HFFc6 (cell line): ENCODE results near the gene METAP2. TPM values are rescaled to one million over a fixed set of nuclear protein-coding genes. Genes with fewer than 3 reads are reported as not detected.

Experiments used
- DNase-seq: peaks from one replicate; pipeline ENCODE4 v3.0.0-alpha.2; 2018
- H3K27ac Mint-ChIP-seq: 2 replicates; pipeline ENCODE4 v1.8.0; 2020; ENCODE audit warnings: mild to moderate bottlenecking, mixed read lengths
- H3K27me3 Mint-ChIP-seq: 2 replicates; pipeline ENCODE4 v1.8.0; 2021; ENCODE audit warnings: mild to moderate bottlenecking, moderate library complexity, mixed read lengths; ENCODE audit not compliant: insufficient read depth
- H3K36me3 Mint-ChIP-seq: 2 replicates; pipeline ENCODE4 v1.8.0; 2021; ENCODE audit warnings: low read depth, mixed read lengths
- H3K4me1 Mint-ChIP-seq: 2 replicates; pipeline ENCODE4 v1.8.0; 2020; ENCODE audit warnings: low read depth, mixed read lengths
- H3K4me3 Mint-ChIP-seq: 2 replicates; pipeline ENCODE4 v1.8.0; 2020; ENCODE audit warnings: mild to moderate bottlenecking, moderate library complexity, mixed read lengths
- H3K9me3 Mint-ChIP-seq: 2 replicates; pipeline ENCODE4 v1.8.0; 2020; ENCODE audit warnings: mild to moderate bottlenecking, mixed read lengths
- total RNA-seq, 6 experiments: library from RNA; stranded (reverse); fragmentation: NEBNext Ultra II Directional; extraction: Animal tissue kit (Norgen Biotek cat#: 25700); gene quantifications; 2 replicates in 1 of 6; 3 replicates in 5 of 6; pipeline ENCODE4 v1.2.3, GENCODE V29; 2021
- TF ChIP-seq, protein P1 (sequence below): fragments of 200-600 bp; sonication (generic); IDR thresholded peaks from 2 replicates; pipeline ENCODE4 v1.5.0; 2021; ENCODE audit warnings: antibody characterized with exemption, mild to moderate bottlenecking

METAP2 gene
- total RNA-seq, 6 experiments from 2014 or later = 72.3 to 85.8 (median 79.0) TPM

DNA sequence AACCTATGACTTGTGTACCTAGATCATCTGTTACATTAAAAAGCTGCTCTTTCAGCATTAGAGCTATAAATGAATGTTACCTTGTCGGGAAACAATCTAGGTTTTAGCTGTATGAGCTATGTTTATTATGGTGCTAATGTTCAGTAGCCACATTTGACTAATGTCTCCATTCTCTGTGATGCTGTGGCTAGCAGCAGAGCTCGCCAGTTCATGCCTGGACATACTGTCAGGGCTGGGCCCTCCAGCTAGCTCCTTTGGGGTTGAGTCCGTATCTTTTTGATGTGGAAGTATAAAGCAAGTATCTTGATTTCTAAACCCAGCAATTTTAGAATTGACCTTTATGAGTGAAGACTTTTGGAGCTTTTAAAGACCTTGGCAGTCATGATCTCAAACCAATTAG is 41.2 kb downstream of the METAP2 start:
- Mint-ChIP-seq H3K27ac (no peak overlapping the region), H3K36me3 (peaks cover 29% of the 10 kb centered on the region), H3K9me3 (no peaks in the 10 kb centered on the region), H3K4me3 (no peak overlapping the region), H3K4me1 (no peaks in the 10 kb centered on the region), H3K27me3 (no peaks in the 10 kb centered on the region)
- TF ChIP-seq, protein P1, sequence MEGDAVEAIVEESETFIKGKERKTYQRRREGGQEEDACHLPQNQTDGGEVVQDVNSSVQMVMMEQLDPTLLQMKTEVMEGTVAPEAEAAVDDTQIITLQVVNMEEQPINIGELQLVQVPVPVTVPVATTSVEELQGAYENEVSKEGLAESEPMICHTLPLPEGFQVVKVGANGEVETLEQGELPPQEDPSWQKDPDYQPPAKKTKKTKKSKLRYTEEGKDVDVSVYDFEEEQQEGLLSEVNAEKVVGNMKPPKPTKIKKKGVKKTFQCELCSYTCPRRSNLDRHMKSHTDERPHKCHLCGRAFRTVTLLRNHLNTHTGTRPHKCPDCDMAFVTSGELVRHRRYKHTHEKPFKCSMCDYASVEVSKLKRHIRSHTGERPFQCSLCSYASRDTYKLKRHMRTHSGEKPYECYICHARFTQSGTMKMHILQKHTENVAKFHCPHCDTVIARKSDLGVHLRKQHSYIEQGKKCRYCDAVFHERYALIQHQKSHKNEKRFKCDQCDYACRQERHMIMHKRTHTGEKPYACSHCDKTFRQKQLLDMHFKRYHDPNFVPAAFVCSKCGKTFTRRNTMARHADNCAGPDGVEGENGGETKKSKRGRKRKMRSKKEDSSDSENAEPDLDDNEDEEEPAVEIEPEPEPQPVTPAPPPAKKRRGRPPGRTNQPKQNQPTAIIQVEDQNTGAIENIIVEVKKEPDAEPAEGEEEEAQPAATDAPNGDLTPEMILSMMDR = no peak
- DNase-seq = no peak

GRCh38 chr12:95516757-95517156 is 42.8 kb downstream of the METAP2 start:
- H3K4me3 Mint-ChIP-seq = no peak overlapping the region
- TF ChIP-seq, protein P1 = no peak
- no peak overlapping the region for H3K27ac Mint-ChIP-seq
- no peaks in the 10 kb centered on the region for H3K27me3 Mint-ChIP-seq
- no peak for DNase-seq
- peaks cover 22% of the 10 kb centered on the region for H3K36me3 Mint-ChIP-seq
- no peaks in the 10 kb centered on the region for H3K4me1 Mint-ChIP-seq
- no peaks in the 10 kb centered on the region for H3K9me3 Mint-ChIP-seq

DNA sequence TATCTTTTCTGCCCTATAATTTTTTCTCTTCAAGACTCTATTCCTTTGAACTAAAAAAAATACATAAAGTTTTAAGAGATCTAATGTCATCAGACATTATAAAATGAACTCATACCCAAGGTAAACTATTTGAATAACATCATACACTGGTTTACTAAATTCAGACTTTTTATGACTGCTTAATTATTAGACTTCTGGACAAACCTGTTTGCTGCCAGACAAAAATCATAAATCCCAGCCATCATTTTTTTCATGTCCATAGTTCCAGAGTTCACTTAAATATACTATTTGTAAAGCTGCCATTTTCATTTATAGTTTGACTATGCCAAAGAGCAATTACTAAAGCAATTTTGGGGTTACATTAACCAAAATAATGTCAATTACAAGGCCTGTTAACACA is 43.3 kb downstream of the METAP2 start:
- no peak for DNase-seq
- Mint-ChIP-seq H3K27ac (no peak overlapping the region), H3K27me3 (no peaks in the 10 kb centered on the region), H3K4me3 (no peak overlapping the region), H3K9me3 (no peaks in the 10 kb centered on the region), H3K36me3 (peaks cover 17% of the 10 kb centered on the region), H3K4me1 (no peaks in the 10 kb centered on the region)
- TF ChIP-seq, protein P1 = no peak

DNA sequence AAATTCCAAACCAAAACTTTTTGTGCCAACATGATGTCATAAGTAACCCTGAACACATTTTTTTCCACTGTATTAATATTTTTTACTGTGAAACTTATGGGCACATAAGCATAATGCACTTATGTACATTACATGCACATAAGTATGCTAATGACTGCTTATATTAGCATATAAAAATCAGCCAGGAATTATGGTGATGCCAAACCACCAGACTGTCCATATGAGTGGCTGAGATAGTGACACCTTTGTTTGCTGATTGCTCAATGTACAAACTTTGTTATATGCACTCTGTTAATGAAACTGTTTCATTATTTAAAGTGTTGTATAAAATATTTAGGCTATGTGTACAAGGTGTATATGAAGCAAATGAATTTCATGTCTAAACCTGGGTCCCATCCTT is 45.0 kb downstream of the METAP2 start:
- Mint-ChIP-seq H3K27ac (no peak overlapping the region), H3K36me3 (peaks cover 5% of the 10 kb centered on the region; the same call in 1 of the 2 replicates), H3K4me1 (no peaks in the 10 kb centered on the region), H3K27me3 (no peaks in the 10 kb centered on the region), H3K4me3 (no peak overlapping the region), H3K9me3 (no peaks in the 10 kb centered on the region)
- TF ChIP-seq, protein P1 = no peak
- DNase-seq = no peak

DNA sequence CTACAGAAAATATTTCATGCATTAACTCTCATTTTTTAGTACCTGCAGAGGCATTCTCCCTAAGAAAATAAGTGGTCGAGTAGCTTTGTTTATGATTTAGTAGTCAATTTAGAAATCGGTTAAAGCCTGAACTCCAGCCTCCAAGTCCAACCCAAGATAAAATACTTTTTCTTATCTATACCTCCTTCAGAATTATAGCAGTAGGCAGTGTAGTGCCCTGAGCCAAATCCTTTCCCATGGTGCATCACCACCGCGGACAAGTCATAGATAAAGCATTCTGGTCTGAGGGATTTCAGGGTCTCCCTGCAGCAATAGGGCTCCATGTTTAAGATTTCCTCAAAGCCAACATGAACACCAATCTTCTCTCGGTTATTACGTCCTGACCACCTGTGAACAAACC is 46.9 kb downstream of the METAP2 start:
- TF ChIP-seq, protein P1 = no peak
- Mint-ChIP-seq H3K27ac (no peak overlapping the region), H3K9me3 (no peaks in the 10 kb centered on the region), H3K4me1 (no peaks in the 10 kb centered on the region), H3K4me3 (no peak overlapping the region), H3K27me3 (no peaks in the 10 kb centered on the region), H3K36me3 (no peaks in the 10 kb centered on the region)
- no peak for DNase-seq

DNA sequence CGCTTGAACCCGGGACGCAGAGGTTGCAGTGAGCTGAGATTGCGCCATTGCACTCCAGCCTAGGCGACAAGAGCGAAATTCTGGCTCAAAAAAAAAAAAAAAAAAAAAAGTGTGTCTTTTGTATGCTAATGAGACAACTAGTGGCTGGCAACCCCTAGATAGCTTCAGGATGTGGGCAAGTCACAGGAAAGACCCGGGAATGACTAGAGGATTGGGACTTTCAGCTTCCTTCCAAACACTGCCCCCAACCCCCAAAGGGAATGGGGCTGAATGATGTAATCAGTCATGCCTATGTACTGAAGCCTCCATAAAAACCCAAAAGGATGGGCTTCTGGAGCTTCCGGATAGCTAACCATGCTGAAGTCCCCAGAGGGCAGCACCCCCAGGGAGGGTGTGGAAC is 48.7 kb downstream of the METAP2 start:
- TF ChIP-seq, protein P1 = no peak
- Mint-ChIP-seq H3K9me3 (no peaks in the 10 kb centered on the region), H3K4me1 (no peaks in the 10 kb centered on the region), H3K36me3 (no peaks in the 10 kb centered on the region), H3K27me3 (no peaks in the 10 kb centered on the region; the same call in 1 of the 2 replicates), H3K27ac (no peak overlapping the region), H3K4me3 (no peak overlapping the region)
- DNase-seq = no peak
